B cell (primary cell): ENCODE measurements around the gene RPL37A. TPM values are rescaled to one million over a fixed set of nuclear protein-coding genes. Genes with fewer than 3 reads are reported as not detected.

Experiments used
- ATAC-seq: fragments of 200-7000 bp; cut with Tn5 transposase; one replicate; pipeline ENCODE4 v1.10.0; 2021; ENCODE audit warnings: low read depth, mild to moderate bottlenecking, moderate number of reproducible peaks, moderate library complexity
- CTCF ChIA-PET: fragments of 350-600 bp; sonication (Branson Sonifier 250); formaldehyde crosslinking; loops from one replicate; lab custom pipeline; 2021; ENCODE audit warnings: antibody characterized with exemption, inconsistent platforms; lab: Charles Lee
- POLR2A ChIA-PET: fragments of 350-600 bp; sonication (Branson Sonifier 250); formaldehyde crosslinking; loops from one replicate; lab custom pipeline; 2021; ENCODE audit warnings: antibody characterized with exemption; lab: Charles Lee
- DNase-seq: peaks from one replicate; pipeline ENCODE4 v3.0.0; 2013
- H2AFZ ChIP-seq: 2 replicates; pipeline ENCODE4 v1.6.1; 2012; ENCODE audit warnings: mild to moderate bottlenecking, low read depth, low read length; ENCODE audit not compliant: insufficient read depth, poor library complexity, severe bottlenecking
- H3K27ac ChIP-seq, 2 donors: 1 replicate in 1 of 2; 2 replicates in 1 of 2; pipeline ENCODE4 v1.5.1; 2012 to 2013; ENCODE audit warnings: low read length in 2 of 2, mild to moderate bottlenecking in 2 of 2, moderate library complexity in 1 of 2
- H3K27me3 ChIP-seq, 4 experiments: fragments of 200-600 bp in 1 of 4; sonication (generic) in 1 of 4; replicated peaks in 1 of 4; 1 replicate in 2 of 4; 2 replicates in 2 of 4; pipeline versions ENCODE4 v1.6.1 to v1.7.0; 2013 to 2016; ENCODE audit warnings: low read length in 3 of 4, mild to moderate bottlenecking in 2 of 4, mixed read lengths in 1 of 4, moderate library complexity in 1 of 4; ENCODE audit not compliant: insufficient read depth in 4 of 4, control insufficient read depth in 3 of 4; ENCODE audit errors: control extremely low read depth in 1 of 4
- H3K36me3 ChIP-seq, 2 experiments: replicated peaks in 1 of 2; 1 replicate in 1 of 2; 2 replicates in 1 of 2; pipeline versions ENCODE4 v1.6.1 to v1.7.1; 2013; ENCODE audit warnings: low read length in 1 of 2; ENCODE audit not compliant: insufficient read depth in 2 of 2, control insufficient read depth in 1 of 2; ENCODE audit errors: control extremely low read depth in 1 of 2, extremely low read depth in 1 of 2
- H3K4me1 ChIP-seq, 2 donors: fragments of 200-600 bp in 1 of 2; sonication (generic) in 1 of 2; 1 replicate in 1 of 2; 2 replicates in 1 of 2; pipeline versions ENCODE4 v1.5.1 to v1.6.1; 2013 to 2017; ENCODE audit warnings: low read length in 2 of 2; ENCODE audit not compliant: control insufficient read depth in 2 of 2, insufficient read depth in 2 of 2
- H3K4me2 ChIP-seq: replicated peaks from 2 replicates; pipeline ENCODE3; 2012; ENCODE audit warnings: mild to moderate bottlenecking, low read depth, low read length; ENCODE audit not compliant: poor library complexity, severe bottlenecking
- H3K4me3 ChIP-seq, 5 experiments: fragments of 200-600 bp in 1 of 5; sonication (generic) in 1 of 5; 1 replicate in 3 of 5; 2 replicates in 2 of 5; pipeline versions ENCODE4 v1.5.1 to v1.7.0; 2011 to 2016; ENCODE audit warnings: low read length in 4 of 5, mild to moderate bottlenecking in 4 of 5, low read depth in 2 of 5, control low read depth in 1 of 5, moderate library complexity in 1 of 5; ENCODE audit not compliant: insufficient read depth in 1 of 5; ENCODE audit errors: control extremely low read depth in 1 of 5, extremely low read depth in 1 of 5
- H3K79me2 ChIP-seq: fragments of 200-600 bp; sonication (generic); one replicate; pipeline ENCODE4 v1.6.0; 2016; ENCODE audit warnings: low read length; ENCODE audit not compliant: control insufficient read depth, insufficient read depth
- H3K9ac ChIP-seq: fragments of 200-600 bp; sonication (generic); 2 replicates; pipeline ENCODE4 v1.6.1; 2017; ENCODE audit warnings: mild to moderate bottlenecking, low read length, moderate library complexity
- H3K9me3 ChIP-seq, 3 donors: one replicate each; pipeline versions ENCODE4 v1.6.1 to v1.7.1; 2013; ENCODE audit warnings: low read length in 2 of 3; ENCODE audit not compliant: control insufficient read depth in 2 of 3, insufficient read depth in 1 of 3; ENCODE audit errors: control extremely low read depth in 1 of 3
- H4K20me1 ChIP-seq: 2 replicates; pipeline ENCODE4 v1.6.0; 2012; ENCODE audit warnings: mild to moderate bottlenecking, low read length; ENCODE audit not compliant: insufficient read depth, control insufficient read depth, poor library complexity, severe bottlenecking
- H3K27ac Mint-ChIP-seq: one replicate; pipeline ENCODE4 v1.8.0; 2021; ENCODE audit warnings: mixed read lengths
- H3K27me3 Mint-ChIP-seq: one replicate; pipeline ENCODE4 v1.8.0; 2021; ENCODE audit warnings: mixed read lengths
- H3K4me1 Mint-ChIP-seq: one replicate; pipeline ENCODE4 v1.8.0; 2021; ENCODE audit warnings: mixed read lengths
- H3K4me3 Mint-ChIP-seq: one replicate; pipeline ENCODE4 v1.8.0; 2021; ENCODE audit warnings: mixed read lengths
- H3K9me3 Mint-ChIP-seq: one replicate; pipeline ENCODE4 v1.8.0; 2022; ENCODE audit warnings: mixed read lengths; ENCODE audit not compliant: insufficient read depth
- EZH2 ChIP-seq: IDR thresholded peaks from 2 replicates; pipeline ENCODE4 v1.6.1; 2012; ENCODE audit warnings: borderline replicate concordance, low read depth, mild to moderate bottlenecking, moderate library complexity, low read length; ENCODE audit not compliant: insufficient read depth, poor library complexity, severe bottlenecking
- WGBS: methylation state at CpG from one replicate; pipeline ENCODE4 v1.1.5; 2013; ENCODE audit warnings: missing lambda C conversion rate; ENCODE audit not compliant: insufficient coverage; 5-methylcytosine and 5-hydroxymethylcytosine counted together
- intact Hi-C: fragments of 100-400 bp; cut with micrococcal nuclease; formaldehyde crosslinking; loops from one replicate; pipeline ENCODE4 v1.10.0; 2022
- polyA plus RNA-seq: library from polyadenylated mRNA; depleted of rRNA; stranded (reverse); fragments of >200 nt; gene quantifications from 2 replicates; pipeline ENCODE4 v1.2.3, GENCODE V29; 2012
- total RNA-seq, 2 donors: library from RNA; stranded (reverse); fragments of 120-200 nt in 1 of 2; gene quantifications; 1 replicate in 1 of 2; 2 replicates in 1 of 2; pipeline versions ENCODE4 v1.2.3 to v1.2.4, GENCODE V29; 2013 to 2022
- TF ChIP-seq, protein P1 (sequence below): fragments of 200-600 bp; IDR thresholded peaks from one replicate; pipeline ENCODE4 v1.8.0; 2022; ENCODE audit warnings: antibody characterized with exemption, mild to moderate bottlenecking

RPL37A gene
- total and polyA plus RNA-seq, 2 donors (not counting 1 experiment from before 2014, with no cell fraction given), result 1,571 to 3,456 TPM

DNA sequence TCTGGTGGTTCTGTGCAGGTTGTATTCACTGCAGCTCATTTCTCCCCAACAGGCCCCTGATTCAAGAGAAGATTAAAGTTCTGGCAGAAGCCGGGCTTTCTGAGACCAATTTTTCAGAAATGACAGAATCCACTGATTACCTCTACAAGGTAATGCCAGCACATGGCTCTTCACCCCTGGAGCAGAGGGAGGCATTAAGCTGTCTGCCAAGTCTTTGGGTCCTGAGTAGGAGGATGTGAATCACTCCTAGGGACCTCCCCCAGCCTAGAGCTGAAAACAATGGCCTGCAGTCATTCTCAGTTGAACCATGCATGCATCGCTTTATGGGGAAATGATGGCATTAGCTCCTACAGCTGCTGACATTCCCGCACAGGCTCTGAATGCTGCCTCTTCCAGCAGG, 20.5 kb upstream of the RPL37A start:
- no peak overlapping the region for H3K9ac ChIP-seq
- no CpG with 5 or more reads among the region's 3 CpGs for WGBS

DNA sequence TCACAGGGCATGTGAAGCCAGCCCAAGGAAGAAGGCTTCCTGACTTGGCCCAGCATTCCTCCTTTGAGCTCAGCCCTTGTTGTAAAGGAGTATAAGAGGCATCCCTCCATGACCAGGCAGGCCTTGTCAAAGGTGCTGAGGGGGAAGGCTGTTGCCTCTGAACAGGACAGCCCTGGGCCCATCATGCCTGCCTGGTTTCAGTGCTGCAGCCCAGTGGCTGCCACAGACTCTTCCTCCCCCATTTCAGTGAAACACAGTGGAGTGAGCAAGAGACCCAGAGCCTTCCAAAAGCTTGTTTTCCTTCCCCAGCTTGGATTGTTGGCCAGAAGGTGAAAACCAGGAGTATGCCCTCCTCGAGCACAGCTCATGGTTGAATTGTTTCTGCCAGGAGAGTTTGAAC, 19.9 kb upstream of the RPL37A start:
- H4K20me1 ChIP-seq, result no peaks in the 10 kb centered on the region
- no peaks in the 10 kb centered on the region for H3K79me2 ChIP-seq
- H3K9me3 ChIP-seq, result no peaks in the 10 kb centered on the region
- H3K27me3 ChIP-seq, result no peaks in the 10 kb centered on the region
- H3K27ac ChIP-seq, result no peak overlapping the region
- Mint-ChIP-seq H3K9me3 (no peaks in the 10 kb centered on the region), H3K27ac (no peak overlapping the region), H3K4me1 (peaks cover 13% of the 10 kb centered on the region), H3K4me3 (no peak overlapping the region), H3K27me3 (no peaks in the 10 kb centered on the region)
- CTCF ChIA-PET, result interaction anchor here (0.6 kb wide), 1 partner anchor 13 kb away, joined by 3 read pairs; no protein-coding TSS in a partner anchor
- POLR2A ChIA-PET, result no interaction called here
- H3K9ac ChIP-seq, result no peak overlapping the region
- no peak for TF ChIP-seq EZH2
- TF ChIP-seq, protein P1, sequence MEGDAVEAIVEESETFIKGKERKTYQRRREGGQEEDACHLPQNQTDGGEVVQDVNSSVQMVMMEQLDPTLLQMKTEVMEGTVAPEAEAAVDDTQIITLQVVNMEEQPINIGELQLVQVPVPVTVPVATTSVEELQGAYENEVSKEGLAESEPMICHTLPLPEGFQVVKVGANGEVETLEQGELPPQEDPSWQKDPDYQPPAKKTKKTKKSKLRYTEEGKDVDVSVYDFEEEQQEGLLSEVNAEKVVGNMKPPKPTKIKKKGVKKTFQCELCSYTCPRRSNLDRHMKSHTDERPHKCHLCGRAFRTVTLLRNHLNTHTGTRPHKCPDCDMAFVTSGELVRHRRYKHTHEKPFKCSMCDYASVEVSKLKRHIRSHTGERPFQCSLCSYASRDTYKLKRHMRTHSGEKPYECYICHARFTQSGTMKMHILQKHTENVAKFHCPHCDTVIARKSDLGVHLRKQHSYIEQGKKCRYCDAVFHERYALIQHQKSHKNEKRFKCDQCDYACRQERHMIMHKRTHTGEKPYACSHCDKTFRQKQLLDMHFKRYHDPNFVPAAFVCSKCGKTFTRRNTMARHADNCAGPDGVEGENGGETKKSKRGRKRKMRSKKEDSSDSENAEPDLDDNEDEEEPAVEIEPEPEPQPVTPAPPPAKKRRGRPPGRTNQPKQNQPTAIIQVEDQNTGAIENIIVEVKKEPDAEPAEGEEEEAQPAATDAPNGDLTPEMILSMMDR, result no peak
- no peak overlapping the region for H3K4me2 ChIP-seq
- peaks cover 10 to 11% of the 10 kb centered on the region in 2 donors for H3K4me1 ChIP-seq
- no peak overlapping the region for H2AFZ ChIP-seq
- DNase-seq (no peak), ATAC-seq (no peak)
- H3K4me3 ChIP-seq, result no peak overlapping the region
- peaks cover 0 to 46% of the 10 kb centered on the region in 2 experiments for H3K36me3 ChIP-seq
- WGBS, result 90% methylated on average over 1 of the region's 1 CpG
- intact Hi-C loops, result no loop called here

More for the DNA sequence above, 20.5 kb upstream of the RPL37A start:
- H3K36me3 ChIP-seq, result peaks cover 0 to 42% of the 10 kb centered on the region in 2 experiments
- no peak overlapping the region for H3K4me2 ChIP-seq
- H3K79me2 ChIP-seq, result no peaks in the 10 kb centered on the region
- POLR2A ChIA-PET, result no interaction called here
- intact Hi-C loops, result no loop called here
- no peak overlapping the region for H3K4me3 ChIP-seq
- CTCF ChIA-PET, result interaction anchor here (0.6 kb wide), 1 partner anchor 14 kb away, joined by 3 read pairs; no protein-coding TSS in a partner anchor
- Mint-ChIP-seq H3K4me1 (peaks cover 13% of the 10 kb centered on the region), H3K27me3 (no peaks in the 10 kb centered on the region), H3K4me3 (no peak overlapping the region), H3K27ac (no peak overlapping the region), H3K9me3 (no peaks in the 10 kb centered on the region)
- no peak overlapping the region for H3K27ac ChIP-seq
- peaks cover 10 to 11% of the 10 kb centered on the region in 2 donors for H3K4me1 ChIP-seq
- DNase-seq (no peak), ATAC-seq (no peak)
- H3K27me3 ChIP-seq, result no peaks in the 10 kb centered on the region
- no peaks in the 10 kb centered on the region for H4K20me1 ChIP-seq
- no peak overlapping the region for H2AFZ ChIP-seq
- TF ChIP-seq, protein P1, result no peak
- no peak for TF ChIP-seq EZH2
- no peaks in the 10 kb centered on the region for H3K9me3 ChIP-seq
